HCEC 1CT (cell line): Measurements from ENCODE around the gene RNF17.
A peak's percentile ranks its signal among the peaks of the same experiment; 100 is the strongest.

Experiments used
- DNase-seq: peaks from one replicate; pipeline ENCODE4 v3.0.0-alpha.2; 2017

The RNF17 gene

GRCh38 chr13:24906268-24906667, 142.3 kb downstream of the RNF17 start:
- DNase-seq, result no peak

- DNase-seq, result no peak
Measured at GRCh38 chr13:24910502-24911132, 146.6 kb downstream of the RNF17 start.

GRCh38 chr13:24911133-24911908, 147.4 kb downstream of the RNF17 start:
- DNase-seq, result peak; percentile 69

GRCh38 chr13:24916464-24916863, 152.5 kb downstream of the RNF17 start:
- DNase-seq, result no peak

- DNase-seq, result no peak
Measured at GRCh38 chr13:24921003-24921402, 157.0 kb downstream of the RNF17 start.

GRCh38 chr13:24921881-24922280, 157.9 kb downstream of the RNF17 start:
- DNase-seq, result no peak

GRCh38 chr13:24922387-24922744, 158.4 kb downstream of the RNF17 start:
- peak; percentile 28 for DNase-seq

- DNase-seq, result peak; percentile 98
Measured at GRCh38 chr13:24922745-24923591, 159.0 kb downstream of the RNF17 start.

GRCh38 chr13:24925318-24926231, 161.6 kb downstream of the RNF17 start:
- no peak for DNase-seq

GRCh38 chr13:24927810-24928404, 163.9 kb downstream of the RNF17 start:
- no peak for DNase-seq

GRCh38 chr13:24929196-24929595, 165.2 kb downstream of the RNF17 start:
- no peak for DNase-seq
